NOMO-1 treated with dmso at 0.1 percent for 144 hours (cell line): Measurements from ENCODE around the gene PLEKHA8.
A peak's percentile ranks its signal among the peaks of the same experiment; 100 is the strongest.

Experiments used
- DNase-seq: peaks from one replicate; lab custom pipeline; 2025; ENCODE audit not compliant: unreplicated experiment; lab: John Stamatoyannopoulos, UW

PLEKHA8 gene

DNA sequence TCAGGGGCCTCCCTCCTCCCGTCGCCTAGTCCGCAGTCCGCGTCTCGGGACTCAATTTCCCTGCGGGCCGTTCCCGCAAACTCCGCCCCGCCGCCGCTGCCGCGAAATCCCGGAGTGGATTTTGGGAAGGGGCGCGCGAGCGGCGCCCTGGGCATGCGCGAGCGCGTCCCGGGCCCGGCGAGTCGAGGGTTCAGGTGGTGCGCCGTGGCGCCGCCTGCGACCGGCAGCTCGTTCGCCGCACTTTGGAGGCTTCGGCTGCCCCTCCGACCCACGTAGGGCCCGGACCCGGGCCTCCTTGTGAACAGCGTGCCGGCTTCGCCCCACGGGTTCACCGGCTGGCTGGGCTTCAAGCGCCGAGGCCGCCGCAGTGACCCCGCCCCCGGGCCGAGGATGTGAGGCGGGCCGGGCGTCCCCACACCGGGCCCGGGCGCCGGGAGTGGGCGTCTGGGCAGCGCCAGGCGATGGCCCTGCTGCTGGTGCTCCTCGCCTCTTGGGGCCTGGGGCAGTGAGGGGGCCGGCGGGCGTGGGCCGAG, at the start of gene PLEKHA8:
Gene PLEKHA8, plus strand, starts transcription at position 197 of the 533 bp plus-strand sequence. CDS start 351 bp downstream, outside the sequence.
- DNase-seq: peak; percentile 84

GRCh38 chr7:29980151-29980550, 48.1 kb upstream of the PLEKHA8 start:
- no peak for DNase-seq

DNA sequence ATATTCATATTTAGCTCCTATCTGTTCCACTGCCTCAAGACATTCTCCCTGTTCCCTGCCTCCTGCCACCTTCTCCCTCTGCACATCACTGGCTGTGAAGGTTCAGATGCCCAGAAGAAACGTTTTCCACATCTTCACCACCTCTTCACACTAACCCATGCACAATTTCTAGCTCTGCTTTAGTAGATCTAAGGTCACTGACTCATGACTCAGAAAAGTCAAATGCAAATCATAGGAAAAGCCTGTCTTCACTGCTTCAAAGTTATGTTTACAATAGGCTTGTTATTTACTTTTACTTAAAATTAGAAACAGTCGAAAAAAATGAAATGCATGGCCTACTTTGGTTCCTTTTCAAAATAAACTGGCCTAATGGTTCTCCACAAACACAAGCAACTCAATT, 41.1 kb upstream of the PLEKHA8 start:
- no peak for DNase-seq

DNA sequence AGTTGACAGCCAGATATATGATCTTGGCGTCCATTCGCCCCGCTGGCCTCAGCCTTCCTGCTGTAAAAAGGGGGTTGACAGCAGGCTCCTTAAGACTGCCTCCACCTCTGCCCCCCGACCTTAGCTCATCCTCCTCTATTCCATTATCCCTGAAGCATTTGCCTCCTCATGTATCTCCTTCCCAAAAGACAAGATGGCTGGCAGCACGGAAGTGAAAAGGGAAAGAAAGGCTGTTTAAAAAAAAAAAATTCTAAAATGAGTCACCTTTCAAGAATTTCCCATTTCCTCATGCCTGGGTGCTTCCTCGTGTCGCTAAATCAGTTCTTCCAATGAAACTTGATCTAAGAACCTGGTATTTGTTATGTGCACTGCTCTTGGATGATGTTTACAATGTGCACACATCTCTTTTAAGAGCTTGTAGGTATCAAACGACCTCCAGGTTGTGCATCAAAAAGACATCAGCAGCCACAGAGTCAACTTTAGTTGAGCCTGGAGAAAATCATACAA, 40.3 kb upstream of the PLEKHA8 start:
- no peak for DNase-seq

DNA sequence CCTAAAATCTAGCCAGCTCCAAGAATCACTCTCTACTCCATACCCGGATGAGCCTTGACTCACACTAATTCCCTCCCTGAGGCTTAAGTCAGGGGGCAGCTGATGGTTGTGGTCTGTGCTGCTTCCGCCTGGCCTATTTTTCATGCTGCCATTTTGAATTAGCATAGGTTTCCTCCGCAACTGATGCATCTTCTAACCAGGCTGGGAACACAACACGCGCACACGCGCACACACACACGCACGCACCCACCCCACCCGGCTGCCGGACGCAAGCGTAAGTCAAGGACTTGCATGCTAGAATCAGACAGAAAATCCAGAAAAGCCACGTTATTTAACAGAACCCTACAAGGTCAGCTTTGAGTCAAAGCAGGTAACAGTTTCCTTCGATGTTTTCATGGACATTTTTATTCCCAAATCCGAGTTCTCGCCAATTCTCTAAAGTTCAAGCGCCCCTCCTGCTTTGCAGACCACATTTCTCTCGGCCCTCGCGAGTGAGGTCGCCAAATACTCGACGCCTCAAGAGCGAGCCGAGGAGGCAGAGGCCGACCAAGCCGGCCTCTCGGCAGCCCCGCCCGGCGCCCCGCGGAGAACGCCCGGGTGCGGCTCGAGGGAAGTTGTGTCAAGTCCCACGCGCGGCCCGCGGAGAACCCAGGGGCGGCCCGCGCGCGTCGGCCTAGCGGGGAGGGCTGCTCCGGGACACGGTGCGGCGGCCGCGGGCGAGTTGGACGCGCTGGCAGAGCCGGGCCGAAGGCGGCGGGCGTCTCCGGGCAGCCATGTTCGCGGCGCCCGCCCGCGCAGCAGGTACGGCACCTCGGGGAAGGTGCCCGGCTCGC, 39.6 kb upstream of the PLEKHA8 start:
- no peak for DNase-seq

GRCh38 chr7:29989257-29989995, 38.8 kb upstream of the PLEKHA8 start, which contains the start of gene SCRN1:
Gene SCRN1 (minus strand): TSS chr7:29989801. CDS start chr7:29969067, 20,734 bp downstream.
- DNase-seq: no peak

- no peak for DNase-seq
Observed at GRCh38 chr7:29990931-29991330, 37.3 kb upstream of the PLEKHA8 start.

- DNase-seq: no peak
Observed at GRCh38 chr7:29991937-29992336, 36.3 kb upstream of the PLEKHA8 start.

GRCh38 chr7:29993140-29993539, 35.1 kb upstream of the PLEKHA8 start:
- DNase-seq: no peak

DNA sequence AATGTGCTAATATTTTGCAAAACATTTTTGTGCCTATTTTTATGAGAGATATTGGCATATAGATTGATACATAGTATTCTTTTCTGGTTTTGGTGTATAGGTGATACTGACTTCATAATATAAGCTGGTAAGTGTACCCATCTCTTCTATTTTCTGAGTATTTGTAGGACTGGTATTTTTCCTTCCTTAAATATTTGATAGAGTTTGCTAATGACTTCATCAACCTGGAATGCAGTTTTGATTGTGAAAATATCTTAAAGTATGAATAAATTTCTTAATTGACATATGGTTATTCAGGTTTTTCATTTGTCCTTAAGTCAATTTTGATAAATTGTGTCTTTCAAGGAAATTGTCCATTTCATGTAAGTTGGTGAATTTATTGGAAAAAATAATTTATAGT, 32.6 kb upstream of the PLEKHA8 start:
- no peak for DNase-seq

- no peak for DNase-seq
Observed at GRCh38 chr7:29996321-29996720, 31.9 kb upstream of the PLEKHA8 start.

GRCh38 chr7:29998489-29998888, 29.7 kb upstream of the PLEKHA8 start:
- no peak for DNase-seq

GRCh38 chr7:30001998-30002397, 26.2 kb upstream of the PLEKHA8 start:
- DNase-seq: no peak

DNA sequence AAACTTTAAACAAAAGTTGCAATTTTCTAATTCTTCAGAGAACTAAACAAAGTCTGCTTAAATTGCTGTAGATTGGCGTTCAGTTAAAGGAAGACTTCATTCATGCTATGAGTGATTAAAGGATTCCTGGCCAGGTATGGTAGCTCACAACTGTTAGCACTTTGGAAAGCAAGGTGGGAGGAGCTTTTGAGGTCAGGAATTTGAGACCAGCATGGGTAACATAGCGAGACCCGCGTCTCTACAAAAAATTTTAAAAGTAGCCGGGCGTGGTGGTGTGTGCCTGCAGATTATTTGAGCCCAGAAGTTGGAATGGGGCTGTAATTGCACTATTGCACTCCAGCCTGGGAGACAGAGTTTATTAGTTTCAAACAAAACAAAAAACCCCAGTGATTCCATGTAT, 25.1 kb upstream of the PLEKHA8 start:
- DNase-seq: no peak

- DNase-seq: no peak
Observed at GRCh38 chr7:30005464-30005863, 22.7 kb upstream of the PLEKHA8 start.

DNA sequence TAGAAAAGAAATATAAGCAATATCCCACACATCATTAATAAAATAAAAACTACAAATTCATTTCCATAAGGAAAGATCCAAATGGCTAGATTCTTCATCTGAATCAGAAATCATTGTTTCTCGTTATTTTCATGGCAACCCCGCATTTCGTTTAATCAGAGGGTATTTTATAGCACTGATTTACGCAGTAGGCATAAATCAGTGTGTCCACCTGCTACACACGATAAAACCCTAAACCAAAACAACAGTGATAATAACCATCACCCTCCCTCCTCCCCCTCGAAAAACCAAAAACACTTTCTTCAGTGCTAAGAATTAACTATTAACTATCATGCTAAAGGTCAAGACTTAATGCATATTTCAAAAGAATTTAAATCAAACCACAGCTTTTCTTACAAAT, 18.2 kb upstream of the PLEKHA8 start:
- no peak for DNase-seq

GRCh38 chr7:30012757-30013156, 15.5 kb upstream of the PLEKHA8 start:
- no peak for DNase-seq

GRCh38 chr7:30018451-30018850, 9.8 kb upstream of the PLEKHA8 start:
- no peak for DNase-seq

GRCh38 chr7:30019387-30019786, 8.8 kb upstream of the PLEKHA8 start:
- no peak for DNase-seq

DNA sequence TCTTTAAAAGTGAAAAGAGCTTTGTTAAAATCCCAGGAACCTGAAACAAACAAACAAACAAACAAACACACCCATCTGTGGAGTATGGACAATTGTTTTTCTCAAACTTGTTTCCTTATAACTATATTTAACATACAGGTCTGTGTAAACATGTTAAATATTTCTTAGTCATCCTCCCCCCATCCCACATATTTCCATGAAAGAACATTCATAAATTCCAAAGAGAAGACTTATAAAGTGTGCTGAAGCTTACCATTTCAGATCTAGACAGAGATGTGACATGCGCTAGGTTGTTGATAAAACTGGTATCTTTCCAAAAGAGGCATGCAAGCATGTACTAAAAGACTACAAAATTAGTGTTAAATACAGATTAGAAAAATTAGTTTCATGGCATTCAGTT, 8.3 kb upstream of the PLEKHA8 start:
- DNase-seq: no peak

- DNase-seq: no peak
Observed at GRCh38 chr7:30020535-30020934, 7.7 kb upstream of the PLEKHA8 start.

GRCh38 chr7:30022991-30023390, 5.2 kb upstream of the PLEKHA8 start:
- no peak for DNase-seq
